Neural cell (in vitro differentiated cells): ENCODE measurements around the gene ZNF117. TPM values are rescaled to one million over a fixed set of nuclear protein-coding genes. Genes with fewer than 3 reads are reported as not detected.
"Not testable (repeated sequence)": the region's sequence is repeated elsewhere in the genome, so short reads cannot be mapped to it uniquely, and the experiment has no call there.

Source experiments
- H2AFZ ChIP-seq: fragments of 200-600, 300-800 bp; sonication (generic), shearing (Covaris generic); 2 replicates; pipeline ENCODE4 v1.6.0; 2014; ENCODE audit warnings: low read depth, mild to moderate bottlenecking, antibody characterized with exemption, low read length, moderate library complexity
- H3F3A ChIP-seq: fragments of 200-600 bp; shearing (Covaris generic); 2 replicates; pipeline ENCODE4 v1.6.1; 2016; ENCODE audit warnings: mild to moderate bottlenecking, moderate library complexity, mixed read lengths, antibody characterized with exemption, low read length; ENCODE audit not compliant: insufficient read depth, poor library complexity, severe bottlenecking
- H3K27ac ChIP-seq: fragments of 200-600, 300-800 bp; sonication (generic), shearing (Covaris generic); 2 replicates; pipeline ENCODE4 v1.5.1; 2014; ENCODE audit warnings: mild to moderate bottlenecking, low read length, moderate library complexity
- H3K27me3 ChIP-seq: fragments of 300-800, 200-600 bp; sonication (generic), shearing (Covaris generic); 2 replicates; pipeline ENCODE4 v1.6.0; 2014; ENCODE audit warnings: mild to moderate bottlenecking, low read depth, low read length, moderate library complexity; ENCODE audit not compliant: insufficient read depth
- H3K36me3 ChIP-seq: fragments of 300-800, 200-600 bp; sonication (generic), shearing (Covaris generic); 2 replicates; pipeline ENCODE4 v1.5.1; 2014; ENCODE audit warnings: mild to moderate bottlenecking, antibody characterized with exemption, low read length, moderate library complexity; ENCODE audit not compliant: insufficient read depth
- H3K4me2 ChIP-seq: fragments of 300-800, 200-600 bp; sonication (generic), shearing (Covaris generic); 2 replicates; pipeline ENCODE4 v1.6.0; 2014; ENCODE audit warnings: mild to moderate bottlenecking, low read length
- H3K4me3 ChIP-seq: fragments of 300-800, 200-600 bp; sonication (generic), shearing (Covaris generic); 2 replicates; pipeline ENCODE4 v1.5.1; 2014; ENCODE audit warnings: mild to moderate bottlenecking, low read length, moderate library complexity
- H3K79me2 ChIP-seq: fragments of 200-600 bp; shearing (Covaris generic); replicated peaks from 2 replicates; pipeline ENCODE4 v1.6.0; 2014; ENCODE audit warnings: mild to moderate bottlenecking, low read length, moderate library complexity; ENCODE audit not compliant: insufficient read depth
- H3K9ac ChIP-seq: fragments of 300-800, 200-600 bp; sonication (generic), shearing (Covaris generic); 2 replicates; pipeline ENCODE4 v1.6.1; 2016; ENCODE audit warnings: mild to moderate bottlenecking, low read length, mixed read lengths
- H3K9me2 ChIP-seq: fragments of 200-600 bp; shearing (Covaris generic); 2 replicates; pipeline ENCODE4 v1.6.1; 2016; ENCODE audit warnings: mild to moderate bottlenecking, low read length, mixed read lengths; ENCODE audit not compliant: insufficient read depth
- H3K9me3 ChIP-seq: fragments of 200-600, 300-800 bp; sonication (generic), shearing (Covaris generic); 2 replicates; pipeline ENCODE4 v1.6.1; 2016; ENCODE audit warnings: mild to moderate bottlenecking, mixed run types, low read length, moderate library complexity, mixed read lengths
- H4K20me1 ChIP-seq: fragments of 200-600 bp; shearing (Covaris generic); 2 replicates; pipeline ENCODE4 v1.6.1; 2016; ENCODE audit warnings: mild to moderate bottlenecking, mixed run types; ENCODE audit not compliant: insufficient read depth
- CTCF ChIP-seq: fragments of 450-650 bp; IDR thresholded peaks from 2 replicates; pipeline ENCODE4 v1.5.1; 2014; ENCODE audit warnings: antibody characterized with exemption, mild to moderate bottlenecking, moderate library complexity; ENCODE audit not compliant: poor library complexity, severe bottlenecking
- EP300 ChIP-seq: fragments of 450-650 bp; conservative IDR thresholded peaks from 2 replicates; pipeline ENCODE4 v1.6.1; 2014; ENCODE audit warnings: antibody characterized with exemption, mild to moderate bottlenecking, moderate library complexity; ENCODE audit not compliant: poor library complexity, severe bottlenecking
- EZH2 ChIP-seq: fragments of 200-600, 300-800 bp; shearing (Covaris generic), sonication (generic); IDR thresholded peaks from 2 replicates; pipeline ENCODE4 v1.6.1; 2014; ENCODE audit warnings: antibody characterized with exemption, low read length, borderline replicate concordance, mild to moderate bottlenecking; ENCODE audit not compliant: insufficient read depth, poor library complexity, severe bottlenecking
- MXI1 ChIP-seq: fragments of 450-650 bp; conservative IDR thresholded peaks from 2 replicates; pipeline ENCODE4 v1.6.1; 2014; ENCODE audit warnings: antibody characterized with exemption, mild to moderate bottlenecking; ENCODE audit not compliant: poor library complexity, severe bottlenecking
- POLR2AphosphoS5 ChIP-seq: IDR thresholded peaks from 2 replicates; pipeline ENCODE4 v1.6.1; 2012
- RAD21 ChIP-seq: fragments of 450-650 bp; conservative IDR thresholded peaks from 2 replicates; pipeline ENCODE4 v1.6.1; 2014; ENCODE audit warnings: antibody characterized with exemption, mild to moderate bottlenecking, moderate library complexity
- REST ChIP-seq: IDR thresholded peaks from 2 replicates; pipeline ENCODE4 v1.6.1; 2012; ENCODE audit warnings: borderline replicate concordance
- SMC3 ChIP-seq: fragments of 450-650 bp; conservative IDR thresholded peaks from 2 replicates; pipeline ENCODE4 v1.6.1; 2014; ENCODE audit warnings: antibody characterized with exemption, mild to moderate bottlenecking, moderate library complexity; ENCODE audit not compliant: poor library complexity
- TAF1 ChIP-seq: IDR thresholded peaks from 2 replicates; pipeline ENCODE4 v1.6.1; 2012; ENCODE audit warnings: low read depth
- polyA plus RNA-seq: library from polyadenylated mRNA; depleted of rRNA; stranded (reverse); fragments of >200 nt; gene quantifications from 2 replicates; pipeline ENCODE4 v1.2.3, GENCODE V29; 2014

The ZNF117 gene
- polyA plus RNA-seq, 1 donor from 2014 or later = 112 TPM

- Histone ChIP-seq H3K4me3 (no peak overlapping the region), H3K4me2 (no peak overlapping the region), H3K9ac (no peak overlapping the region), H3K9me3 (peaks cover 3% of the 10 kb centered on the region), H3F3A (no peaks in the 10 kb centered on the region), H2AFZ (no peak overlapping the region), H3K36me3 (no peaks in the 10 kb centered on the region), H4K20me1 (no peaks in the 10 kb centered on the region), H3K27ac (no peak overlapping the region), H3K79me2 (no peaks in the 10 kb centered on the region), H3K27me3 (no peaks in the 10 kb centered on the region), H3K9me2 (no peaks in the 10 kb centered on the region)
- no peak for TF ChIP-seq RAD21
- TF ChIP-seq CTCF = no peak
- no peak for TF ChIP-seq SMC3
- no peak for TF ChIP-seq TAF1
- no peak for TF ChIP-seq EZH2
- TF ChIP-seq REST = no peak
- TF ChIP-seq EP300 = no peak
- no peak for TF ChIP-seq POLR2AphosphoS5
- TF ChIP-seq MXI1 = no peak
Observed at GRCh38 chr7:64959072-64959747, 31.6 kb downstream of the ZNF117 start.

- H3K9me2 ChIP-seq = no peaks in the 10 kb centered on the region
- TF ChIP-seq MXI1 (no peak), REST (no peak), CTCF (peak; percentile 83), RAD21 (peak; percentile 83), EP300 (no peak), POLR2AphosphoS5 (no peak), SMC3 (peak; percentile 78)
- H3K4me3 ChIP-seq = no peak overlapping the region
- H3K79me2 ChIP-seq = no peaks in the 10 kb centered on the region
- H3K9ac ChIP-seq = no peak overlapping the region
- no peaks in the 10 kb centered on the region for H3F3A ChIP-seq
- peaks cover 3% of the 10 kb centered on the region for H3K9me3 ChIP-seq
- H3K27me3 ChIP-seq = peaks cover 13% of the 10 kb centered on the region
- no peak overlapping the region for H3K4me2 ChIP-seq
- H3K27ac ChIP-seq = no peak overlapping the region
- no peak overlapping the region for H2AFZ ChIP-seq
- no peaks in the 10 kb centered on the region for H4K20me1 ChIP-seq
- H3K36me3 ChIP-seq = no peaks in the 10 kb centered on the region
Observed at GRCh38 chr7:64951250-64951848, 39.5 kb downstream of the ZNF117 start.

DNA sequence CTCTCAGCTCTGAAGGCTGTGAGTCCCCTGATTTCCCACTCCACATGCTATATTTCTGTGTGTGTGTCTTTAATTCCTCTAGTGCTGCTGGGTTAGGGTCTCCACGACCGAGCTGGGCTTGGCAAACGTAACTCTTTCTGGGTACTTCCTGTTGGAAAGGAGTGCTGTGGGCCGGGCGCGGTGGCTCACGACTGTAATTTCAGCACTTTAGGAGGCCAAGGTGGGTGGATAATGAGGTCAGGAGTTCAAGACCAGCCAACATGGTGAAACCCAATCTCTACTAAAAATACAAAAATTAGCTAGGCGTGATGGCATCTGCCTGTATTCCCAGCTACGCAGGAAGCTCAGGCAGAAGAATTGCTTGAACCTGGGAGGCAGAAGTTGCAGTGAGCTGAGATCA lies 40.2 kb downstream of the ZNF117 start:
- not testable (repeated sequence) for H3K27ac ChIP-seq

More for the DNA sequence above, 40.2 kb downstream of the ZNF117 start:
- H3K9me2 ChIP-seq, H3K9ac ChIP-seq, H3K4me2 ChIP-seq, H3K9me3 ChIP-seq, H3K4me3 ChIP-seq, H4K20me1 ChIP-seq, H2AFZ ChIP-seq, H3F3A ChIP-seq, H3K36me3 ChIP-seq, H3K79me2 ChIP-seq: not testable (repeated sequence)
- H3K27me3 ChIP-seq = peaks cover 13% of the 10 kb centered on the region
